Measurements from ENCODE around the gene SYNE1.
A peak's percentile ranks its signal among the peaks of the same experiment; 100 is the strongest.
"Not testable (repeated sequence)": the region's sequence is repeated elsewhere in the genome, so short reads cannot be mapped to it uniquely, and the experiment has no call there.

SYNE1 gene

GRCh38 chr6:152368751-152369624 lies 268.2 kb downstream of the SYNE1 start:
- no peak for DNase-seq (ENCODE audit: low spot score)

GRCh38 chr6:152364866-152365265 lies 272.3 kb downstream of the SYNE1 start:
- no peak for DNase-seq (ENCODE audit: low spot score)

GRCh38 chr6:152360034-152360433 lies 277.1 kb downstream of the SYNE1 start:
- DNase-seq (ENCODE audit: low spot score): no peak

- DNase-seq (ENCODE audit: low spot score): peak; percentile 21
Measured at GRCh38 chr6:152356662-152357061, 280.5 kb downstream of the SYNE1 start.

GRCh38 chr6:152356016-152356415 lies 281.1 kb downstream of the SYNE1 start:
- no peak for DNase-seq (ENCODE audit: low spot score)

GRCh38 chr6:152355166-152355565 lies 282.0 kb downstream of the SYNE1 start:
- no peak for DNase-seq (ENCODE audit: low spot score)

- no peak for DNase-seq (ENCODE audit: low spot score)
Measured at GRCh38 chr6:152353440-152353839, 283.7 kb downstream of the SYNE1 start.

GRCh38 chr6:152351742-152352141 lies 285.4 kb downstream of the SYNE1 start:
- no peak for DNase-seq (ENCODE audit: low spot score)

- DNase-seq (ENCODE audit: low spot score): no peak
Measured at GRCh38 chr6:152351110-152351509, 286.1 kb downstream of the SYNE1 start.

- DNase-seq (ENCODE audit: low spot score): no peak
Measured at GRCh38 chr6:152348116-152348515, 289.0 kb downstream of the SYNE1 start.

- no peak for DNase-seq (ENCODE audit: low spot score)
Measured at GRCh38 chr6:152343735-152344360, 293.3 kb downstream of the SYNE1 start.

- DNase-seq (ENCODE audit: low spot score): no peak
Measured at GRCh38 chr6:152341596-152341995, 295.6 kb downstream of the SYNE1 start.

GRCh38 chr6:152338335-152339125 lies 298.6 kb downstream of the SYNE1 start:
- peak; percentile 15 for DNase-seq (ENCODE audit: low spot score)

- DNase-seq (ENCODE audit: low spot score): no peak
Measured at GRCh38 chr6:152334555-152334954, 302.6 kb downstream of the SYNE1 start.

- no peak for DNase-seq (ENCODE audit: low spot score)
Measured at GRCh38 chr6:152330961-152331360, 306.2 kb downstream of the SYNE1 start.

- no peak for DNase-seq (ENCODE audit: low spot score)
Measured at GRCh38 chr6:152329638-152330448, 307.3 kb downstream of the SYNE1 start.

- DNase-seq (ENCODE audit: low spot score): not testable (repeated sequence)
Measured at GRCh38 chr6:152328200-152328599, 309.0 kb downstream of the SYNE1 start.

GRCh38 chr6:152323376-152323775 lies 313.8 kb downstream of the SYNE1 start:
- DNase-seq (ENCODE audit: low spot score): no peak

- DNase-seq (ENCODE audit: low spot score): no peak
Measured at GRCh38 chr6:152318278-152318677, 318.9 kb downstream of the SYNE1 start.

GRCh38 chr6:152316024-152316423 lies 321.1 kb downstream of the SYNE1 start:
- DNase-seq (ENCODE audit: low spot score): no peak

GRCh38 chr6:152314483-152314832 lies 322.7 kb downstream of the SYNE1 start:
- DNase-seq (ENCODE audit: low spot score): no peak
